Esophagus squamous epithelium (tissue), 5 donors: ENCODE data around the gene VMO1. TPM values are rescaled to one million over a fixed set of nuclear protein-coding genes. Genes with fewer than 3 reads are reported as not detected.
A peak's percentile ranks its signal among the peaks of the same experiment; 100 is the strongest.

Experiments
- DNase-seq: peaks from one replicate; lab custom pipeline; 2025; lab: John Stamatoyannopoulos, UW
- H3K27ac ChIP-seq, 4 donors: fragments of 200-600 bp; sonication (generic); one replicate each; pipeline ENCODE4 v1.5.1; 2016 to 2019; ENCODE audit warnings: mild to moderate bottlenecking in 1 of 4
- H3K27me3 ChIP-seq, 4 donors: fragments of 200-600 bp; sonication (generic); 1 replicate in 3 of 4; 2 replicates in 1 of 4; pipeline versions ENCODE4 v1.5.1 to v1.6.0; 2017 to 2021; ENCODE audit warnings: antibody characterized with exemption in 1 of 4
- H3K36me3 ChIP-seq, 3 donors: fragments of 200-600 bp; sonication (generic); one replicate each; pipeline ENCODE4 v1.5.1; 2016 to 2019
- H3K4me1 ChIP-seq, 3 donors: fragments of 200-600 bp; sonication (generic); one replicate each; pipeline ENCODE4 v1.5.1; 2017 to 2019
- H3K4me3 ChIP-seq, 4 donors: fragments of 200-600 bp; sonication (generic); 1 replicate in 3 of 4; 2 replicates in 1 of 4; pipeline ENCODE4 v1.5.1; 2016 to 2019; ENCODE audit warnings: mild to moderate bottlenecking in 2 of 4, moderate library complexity in 1 of 4
- H3K9me3 ChIP-seq, 3 donors: fragments of 200-600 bp; sonication (generic); one replicate each; pipeline ENCODE4 v1.5.1; 2016 to 2019
- POLR2A ChIP-seq, 4 donors: fragments of 450-650 bp; IDR thresholded peaks; one replicate each; pipeline ENCODE4 v1.6.1; 2017; ENCODE audit warnings: antibody characterized with exemption in 4 of 4, mild to moderate bottlenecking in 4 of 4, moderate library complexity in 3 of 4
- WGBS, 2 donors: methylation state at CpG; one replicate each; pipeline ENCODE4 v1.1.5; 2018; 5-methylcytosine and 5-hydroxymethylcytosine counted together
- intact Hi-C: fragments of 100-400 bp; cut with DNase I; formaldehyde crosslinking; loops from one replicate; pipeline ENCODE4 v1.15.0; 2022
- total RNA-seq, 4 donors: library from RNA; depleted of rRNA; stranded (reverse); fragments of >200 nt; gene quantifications; one replicate each; pipeline ENCODE4 v1.1.0, GENCODE V29; 2016
- TF ChIP-seq, protein P1 (sequence below), 6 experiments: fragments of 450-650 bp in 4 of 6; fragments of 200-600 bp in 2 of 6; sonication (generic) in 2 of 6; IDR thresholded peaks; one replicate each; pipeline ENCODE4 v1.5.1; 2016 to 2019; ENCODE audit warnings: antibody characterized with exemption in 6 of 6, mild to moderate bottlenecking in 4 of 6, moderate library complexity in 4 of 6
- donor health status: DM: yes; HTN: yes; CAD: no.

VMO1 gene
- total RNA-seq, 4 donors from 2014 or later: 1.3 to 5.2 (median 1.5) TPM; not detected in 1

DNA sequence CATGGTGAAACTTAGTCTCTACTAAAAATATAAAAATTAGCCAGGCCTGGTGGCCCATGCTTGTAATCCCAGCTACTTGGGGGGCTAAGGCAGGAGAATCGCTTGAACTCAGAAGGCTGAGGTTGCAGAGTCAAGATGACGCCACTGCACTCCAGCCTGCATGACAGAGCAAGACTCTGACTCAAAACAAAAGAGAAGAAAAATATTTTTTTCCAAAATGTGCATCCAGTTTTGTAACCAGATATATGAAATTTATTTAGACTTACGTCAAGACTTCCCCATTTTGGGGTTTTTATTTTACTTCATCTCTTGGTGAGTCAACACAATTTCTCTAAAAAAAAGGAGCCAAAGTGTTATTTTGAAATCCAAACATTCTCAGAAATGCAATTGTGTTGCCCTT lies 20.0 kb downstream of the VMO1 start:
- H3K9me3 ChIP-seq: no peaks in the 10 kb centered on the region
- intact Hi-C loops: no loop called here
- no peak for DNase-seq
- 72 to 74% methylated on average over 3 of the region's 3 CpGs for WGBS, 2 donors
- no peak overlapping the region for H3K4me3 ChIP-seq
- no peak for TF ChIP-seq POLR2A (IDR thresholded peaks at IDR 0.05)
- TF ChIP-seq, protein P1, sequence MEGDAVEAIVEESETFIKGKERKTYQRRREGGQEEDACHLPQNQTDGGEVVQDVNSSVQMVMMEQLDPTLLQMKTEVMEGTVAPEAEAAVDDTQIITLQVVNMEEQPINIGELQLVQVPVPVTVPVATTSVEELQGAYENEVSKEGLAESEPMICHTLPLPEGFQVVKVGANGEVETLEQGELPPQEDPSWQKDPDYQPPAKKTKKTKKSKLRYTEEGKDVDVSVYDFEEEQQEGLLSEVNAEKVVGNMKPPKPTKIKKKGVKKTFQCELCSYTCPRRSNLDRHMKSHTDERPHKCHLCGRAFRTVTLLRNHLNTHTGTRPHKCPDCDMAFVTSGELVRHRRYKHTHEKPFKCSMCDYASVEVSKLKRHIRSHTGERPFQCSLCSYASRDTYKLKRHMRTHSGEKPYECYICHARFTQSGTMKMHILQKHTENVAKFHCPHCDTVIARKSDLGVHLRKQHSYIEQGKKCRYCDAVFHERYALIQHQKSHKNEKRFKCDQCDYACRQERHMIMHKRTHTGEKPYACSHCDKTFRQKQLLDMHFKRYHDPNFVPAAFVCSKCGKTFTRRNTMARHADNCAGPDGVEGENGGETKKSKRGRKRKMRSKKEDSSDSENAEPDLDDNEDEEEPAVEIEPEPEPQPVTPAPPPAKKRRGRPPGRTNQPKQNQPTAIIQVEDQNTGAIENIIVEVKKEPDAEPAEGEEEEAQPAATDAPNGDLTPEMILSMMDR (IDR thresholded peaks at IDR 0.05): no peak
- no peaks in the 10 kb centered on the region for H3K36me3 ChIP-seq
- no peaks in the 10 kb centered on the region for H3K4me1 ChIP-seq
- H3K27ac ChIP-seq: peak overlapping the region in 2 of 4 donors; percentile 50 to 67
- H3K27me3 ChIP-seq: no peaks in the 10 kb centered on the region

DNA sequence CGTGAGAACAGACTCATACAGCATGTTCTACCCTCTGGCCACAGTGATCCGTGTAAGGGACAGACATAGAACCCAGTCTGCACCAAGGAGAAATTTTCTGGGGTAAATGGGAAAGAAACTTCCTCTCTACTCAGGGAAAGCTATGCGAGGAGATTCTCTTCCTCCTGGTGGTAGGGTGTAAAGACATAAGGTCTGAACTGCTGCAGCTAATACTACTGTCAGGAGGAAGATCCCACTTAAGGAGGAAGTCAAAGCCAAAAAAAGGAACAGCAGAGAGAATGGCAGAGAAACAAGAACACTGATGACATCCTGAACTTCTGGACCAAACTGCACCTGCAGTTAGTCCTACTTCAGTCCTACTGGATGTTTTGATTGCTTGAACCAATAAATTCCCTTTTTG lies 21.6 kb downstream of the VMO1 start:
- H3K4me1 ChIP-seq: no peaks in the 10 kb centered on the region
- peak overlapping the region in 2 of 4 donors; percentile 29 to 64 for H3K27ac ChIP-seq
- no peak overlapping the region for H3K4me3 ChIP-seq
- 46 to 71% methylated on average over 1 to 3 of the region's 3 CpGs for WGBS, 2 donors
- intact Hi-C loops: no loop called here
- no peaks in the 10 kb centered on the region for H3K36me3 ChIP-seq
- H3K9me3 ChIP-seq: no peaks in the 10 kb centered on the region
- peaks cover 0 to 10% (median 0%) of the 10 kb centered on the region in 4 donors for H3K27me3 ChIP-seq
- TF ChIP-seq, protein P1 (IDR thresholded peaks at IDR 0.05): no peak
- TF ChIP-seq POLR2A (IDR thresholded peaks at IDR 0.05): no peak
- DNase-seq: no peak

DNA sequence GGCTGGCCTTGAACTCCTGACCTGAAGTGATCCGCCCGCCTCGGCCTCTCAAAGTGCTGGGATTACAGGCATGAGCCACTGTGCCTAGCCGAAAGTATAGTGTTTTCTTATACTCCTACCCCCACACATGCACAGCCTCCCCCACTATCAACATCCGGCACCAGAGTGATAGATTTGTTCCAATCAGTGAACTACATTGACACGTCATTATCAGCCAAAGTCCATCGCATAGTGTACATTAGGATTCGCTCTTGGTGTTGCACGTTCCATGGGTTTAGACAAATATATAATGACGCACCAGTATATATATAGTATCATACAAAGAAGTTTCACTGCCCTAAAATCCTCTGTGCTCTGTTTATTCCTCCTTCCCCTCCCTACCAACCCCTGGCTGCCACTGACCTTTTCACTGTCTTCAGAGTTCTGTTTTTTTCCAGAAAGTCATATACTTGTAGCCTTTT lies 26.4 kb downstream of the VMO1 start:
- H3K4me3 ChIP-seq: no peak overlapping the region
- TF ChIP-seq, protein P1 (IDR thresholded peaks at IDR 0.05): no peak
- no peak for TF ChIP-seq POLR2A (IDR thresholded peaks at IDR 0.05)
- 76 to 86% methylated on average over 7 to 10 of the region's 10 CpGs for WGBS, 2 donors
- intact Hi-C loops: no loop called here
- DNase-seq: no peak
- peaks cover 0 to 42% (median 0%) of the 10 kb centered on the region in 4 donors for H3K27me3 ChIP-seq
- no peaks in the 10 kb centered on the region for H3K4me1 ChIP-seq
- H3K27ac ChIP-seq: no peak overlapping the region
- H3K9me3 ChIP-seq: no peaks in the 10 kb centered on the region
- no peaks in the 10 kb centered on the region for H3K36me3 ChIP-seq

DNA sequence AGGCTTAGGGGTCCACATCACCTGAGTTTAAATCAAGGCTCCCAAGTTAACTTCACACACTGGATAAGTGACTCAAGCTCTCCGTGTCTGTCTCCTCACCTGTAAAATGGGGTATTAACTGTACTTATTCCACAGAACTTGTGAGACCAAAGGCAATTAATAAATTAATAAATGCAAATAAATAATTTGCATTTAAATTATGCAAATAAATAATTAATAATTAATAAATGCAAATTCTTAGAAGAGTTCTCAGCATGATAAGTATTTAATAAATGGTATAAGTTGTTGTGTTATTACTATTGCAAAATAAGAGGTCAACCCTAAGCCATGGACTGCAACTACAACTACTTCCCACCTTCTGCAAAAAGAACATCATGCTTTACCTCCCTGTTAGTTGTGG lies 32.8 kb downstream of the VMO1 start:
- Histone ChIP-seq H3K4me3 (no peak overlapping the region), H3K27ac (no peak overlapping the region), H3K27me3 (peaks cover 0 to 79% (median 0%) of the 10 kb centered on the region in 4 donors), H3K4me1 (peaks cover 0 to 4% (median 0%) of the 10 kb centered on the region in 3 donors), H3K9me3 (no peaks in the 10 kb centered on the region), H3K36me3 (no peaks in the 10 kb centered on the region)
- 78 to 88% methylated on average over 1 of the region's 1 CpG for WGBS, 2 donors
- no peak for DNase-seq
- no peak for TF ChIP-seq POLR2A (IDR thresholded peaks at IDR 0.05)
- TF ChIP-seq, protein P1 (IDR thresholded peaks at IDR 0.05): no peak
- intact Hi-C loops: no loop called here

DNA sequence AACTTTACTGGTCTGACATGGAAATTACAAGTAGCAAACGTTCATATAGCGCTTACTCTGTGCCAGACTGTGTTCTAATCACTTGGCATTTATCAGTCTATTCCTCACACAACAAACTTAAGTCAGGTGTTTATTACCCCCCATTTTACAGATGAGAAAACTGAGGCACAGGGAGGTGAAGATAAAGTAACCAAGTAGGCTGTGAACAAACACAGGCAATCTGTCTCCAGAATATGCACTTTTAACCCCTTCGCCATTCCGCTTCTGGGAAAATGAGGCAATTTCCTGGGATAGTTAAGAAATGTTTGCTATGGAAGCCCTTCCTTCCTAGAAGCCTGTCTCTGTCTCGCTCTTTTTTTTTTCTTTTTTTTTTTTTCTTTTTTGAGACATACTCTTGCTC lies 34.2 kb downstream of the VMO1 start:
- Histone ChIP-seq H3K27me3 (peaks cover 0 to 76% (median 0%) of the 10 kb centered on the region in 4 donors), H3K4me1 (peaks cover 0 to 10% (median 0%) of the 10 kb centered on the region in 3 donors), H3K27ac (no peak overlapping the region), H3K4me3 (no peak overlapping the region), H3K36me3 (no peaks in the 10 kb centered on the region), H3K9me3 (no peaks in the 10 kb centered on the region)
- TF ChIP-seq, protein P1 (IDR thresholded peaks at IDR 0.05): no peak
- no peak for TF ChIP-seq POLR2A (IDR thresholded peaks at IDR 0.05)
- intact Hi-C loops: no loop called here
- 56 to 71% methylated on average over 5 of the region's 5 CpGs for WGBS, 2 donors
- DNase-seq: no peak
